Pancreas (tissue), 10 donors: ENCODE results near the gene HIF3A. TPM values are rescaled to one million over a fixed set of nuclear protein-coding genes. Genes with fewer than 3 reads are reported as not detected.
A peak's percentile ranks its signal among the peaks of the same experiment; 100 is the strongest.

Source experiments
- ATAC-seq, 4 donors: fragments of 200-7000 bp; cut with Tn5 transposase; one replicate each; pipeline versions ENCODE4 v1.8.0 to v1.9.1; 2020; ENCODE audit warnings: mild to moderate bottlenecking in 4 of 4, moderate library complexity in 4 of 4
- DNase-seq, 6 donors: peaks; one replicate each; pipeline ENCODE4 v3.0.0-alpha.2; 2020
- FAIRE-seq: peaks from 2 replicates; lab custom pipeline; 2012; peaks lifted over from hg19 to GRCh38; lab: Jason Lieb, UNC
- H3K27ac ChIP-seq, 4 donors: fragments of 200-600 bp; sonication (generic); 1 replicate in 3 of 4; 2 replicates in 1 of 4; pipeline versions ENCODE4 v1.5.0 to v1.8.0; 2020
- H3K27me3 ChIP-seq, 4 donors: fragments of 200-600 bp; one replicate each; pipeline ENCODE4 v1.8.0; 2021
- H3K36me3 ChIP-seq, 3 donors: fragments of 200-600 bp; sonication (generic) in 1 of 3; one replicate each; pipeline versions ENCODE4 v1.5.0 to v1.8.0; 2020 to 2021
- H3K4me1 ChIP-seq, 3 donors: fragments of 200-600 bp; one replicate each; pipeline ENCODE4 v1.8.0; 2021
- H3K4me3 ChIP-seq, 4 donors: fragments of 200-600 bp; sonication (generic) in 2 of 4; one replicate each; pipeline versions ENCODE4 v1.5.0 to v1.8.0; 2020 to 2021
- H3K9me3 ChIP-seq, 4 donors: fragments of 200-600 bp; one replicate each; pipeline ENCODE4 v1.8.0; 2021
- CTCF ChIP-seq, 4 donors: fragments of 200-600 bp; sonication (generic) in 3 of 4; IDR thresholded peaks; one replicate each; pipeline versions ENCODE4 v1.5.0 to v1.8.0; 2021; ENCODE audit warnings: antibody characterized with exemption in 4 of 4
- WGBS, 2 donors: extraction: QIAGEN DNeasy Blood & Tissue Kit; methylation state at CpG; one replicate each; pipeline ENCODE4 v1.1.7; 2013; 5-methylcytosine and 5-hydroxymethylcytosine counted together
- intact Hi-C, 3 donors: fragments of 100-400 bp; cut with DNase I; formaldehyde crosslinking; loops; one replicate each; pipeline versions ENCODE4 v1.11.1 to v1.14.2; 2022
- polyA plus RNA-seq, 2 donors: library from polyadenylated mRNA; stranded (reverse); fragments of 200-250 nt; gene quantifications; one replicate each; pipeline ENCODE4 v1.2.3, GENCODE V29; 2013
- total RNA-seq, 6 donors: library from RNA; stranded (reverse); fragmentation: NEBNext Ultra II Directional in 4 of 6; extraction: Animal tissue kit (Norgen Biotek cat#: 25700) in 4 of 6; gene quantifications; one replicate each; pipeline versions ENCODE4 v1.2.1 to v1.2.4, GENCODE V29; 2021 to 2023
- donor health status: healthy with polysubstance abuse.
- donor health status: DM: no; HTN: no; CAD: no; lungs with moderate emphysema.
- donor health status: DM: no; HTN: no; CAD: no.
- donor health status: control.
- donor health status: control.
- donor health status: Bipolar disorder and iron deficiency.
- donor health status: DM: yes; HTN: yes; CAD: no.
- donor health status: DM: no; HTN: no; CAD: no.
- donor health status: DM: no; HTN: no; CAD: no.
- donor health status: DM: yes; HTN: yes; CAD: no.

Gene HIF3A
- total and polyA plus RNA-seq, 8 donors, result 0.71 to 27.6 (median 5.2) TPM

- ATAC-seq, result no peak
- Histone ChIP-seq H3K4me1 (no peaks in the 10 kb centered on the region), H3K9me3 (no peaks in the 10 kb centered on the region), H3K36me3 (peaks cover 4 to 17% (median 12%) of the 10 kb centered on the region in 3 donors), H3K27me3 (no peaks in the 10 kb centered on the region), H3K4me3 (no peak overlapping the region), H3K27ac (no peak overlapping the region)
- 90 to 91% methylated on average over 33 of the region's 33 CpGs for WGBS, 2 donors
- no peak for FAIRE-seq
- TF ChIP-seq CTCF (IDR thresholded peaks at IDR 0.05), result no peak
- intact Hi-C loops, result loop anchor here in 2 of 3 donors (5.0 kb wide), 3 partner anchors 96 to 109 kb away; no protein-coding TSS in a partner anchor
- DNase-seq, result peak in 3 of 6 donors; percentile 19 to 52 (median 51)
Measured at GRCh38 chr19:46391296-46392251, 94.7 kb downstream of the HIF3A start.

GRCh38 chr19:46392252-46392801, 95.5 kb downstream of the HIF3A start:
- Histone ChIP-seq H3K4me1 (no peaks in the 10 kb centered on the region), H3K27ac (no peak overlapping the region), H3K27me3 (no peaks in the 10 kb centered on the region), H3K36me3 (peaks cover 4 to 17% (median 12%) of the 10 kb centered on the region in 3 donors), H3K4me3 (no peak overlapping the region), H3K9me3 (no peaks in the 10 kb centered on the region)
- 77 to 78% methylated on average over 21 of the region's 21 CpGs for WGBS, 2 donors
- TF ChIP-seq CTCF (IDR thresholded peaks at IDR 0.05), result no peak
- ATAC-seq, result no peak
- no peak for FAIRE-seq
- DNase-seq, result peak in 2 of 6 donors; percentile 24 to 65
- intact Hi-C loops, result loop anchor here in 2 of 3 donors (5.0 kb wide), 3 partner anchors 95 to 110 kb away; no protein-coding TSS in a partner anchor

GRCh38 chr19:46392837-46393236, 96.0 kb downstream of the HIF3A start:
- WGBS, 2 donors, result 54 to 57% methylated on average over 4 of the region's 4 CpGs
- intact Hi-C loops, result loop anchor here in 2 of 3 donors (5.0 kb wide), 3 partner anchors 94 to 111 kb away; no protein-coding TSS in a partner anchor
- H3K4me1 ChIP-seq, result no peaks in the 10 kb centered on the region
- FAIRE-seq (no peak), ATAC-seq (no peak), DNase-seq (no peak)
- H3K36me3 ChIP-seq, result peaks cover 0 to 17% (median 12%) of the 10 kb centered on the region in 3 donors
- H3K4me3 ChIP-seq, result no peak overlapping the region
- H3K27ac ChIP-seq, result no peak overlapping the region
- no peak for TF ChIP-seq CTCF (IDR thresholded peaks at IDR 0.05)
- H3K27me3 ChIP-seq, result no peaks in the 10 kb centered on the region
- no peaks in the 10 kb centered on the region for H3K9me3 ChIP-seq

Other genes starting within 250 kb of the HIF3A start
- gene IGFL3, start 172.4 kb upstream of the HIF3A start, total RNA-seq, result not detected
- gene IGFL3, start 172.4 kb upstream of the HIF3A start, polyA plus RNA-seq, result not detected
- gene IGFL2, start 148.8 kb upstream of the HIF3A start, total RNA-seq, result not detected
- not detected for gene IGFL2, start 148.8 kb upstream of the HIF3A start, polyA plus RNA-seq
- not detected for gene IGFL1, start 67.3 kb upstream of the HIF3A start, total RNA-seq
- gene IGFL1, start 67.3 kb upstream of the HIF3A start, polyA plus RNA-seq, result not detected
- 10 to 100 TPM; 16.7 to 28.0 (median 22.6) TPM for gene PPP5C, start 50.0 kb downstream of the HIF3A start, total RNA-seq
- gene PPP5C, start 50.0 kb downstream of the HIF3A start, polyA plus RNA-seq, result 10 to 100 TPM; 41.7 to 53.9 TPM
- gene CCDC8, start 116.5 kb downstream of the HIF3A start, total RNA-seq, result 10 to 100 TPM in 5 of 6 donors, 1 to 10 TPM in 1; 9.9 to 22.0 (median 12.6) TPM
- 10 to 100 TPM in 1 of 2 donors, 1 to 10 TPM in 1; 8.2 to 11.3 TPM for gene CCDC8, start 116.5 kb downstream of the HIF3A start, polyA plus RNA-seq
- gene PNMA8C, start 131.9 kb downstream of the HIF3A start, total RNA-seq, result under 1 TPM in 4 of 6 donors, not detected in 2; 0.08 to 0.28 (median 0.12) TPM
- gene PNMA8C, start 131.9 kb downstream of the HIF3A start, polyA plus RNA-seq, result under 1 TPM; 0.15 to 0.61 TPM
- 1 to 10 TPM; 2.4 to 8.0 (median 5.8) TPM for gene PNMA8A, start 174.5 kb downstream of the HIF3A start, total RNA-seq
- gene PNMA8A, start 174.5 kb downstream of the HIF3A start, polyA plus RNA-seq, result 1 to 10 TPM; 2.4 to 8.9 TPM
- gene PNMA8B, start 198.8 kb downstream of the HIF3A start, total RNA-seq, result 1 to 10 TPM in 2 of 6 donors, under 1 TPM in 4; 0.47 to 1.4 (median 0.68) TPM
- gene PNMA8B, start 198.8 kb downstream of the HIF3A start, polyA plus RNA-seq, result 1 to 10 TPM; 1.1 to 1.2 TPM